Heart left ventricle (tissue), 13 donors: ENCODE data around the gene GMPPA.
A peak's percentile ranks its signal among the peaks of the same experiment; 100 is the strongest.

Source experiments
- CTCF ChIP-seq, 12 donors: fragments of 200-600 bp; sonication (generic) in 4 of 12; IDR thresholded peaks; one replicate each; pipeline versions ENCODE4 v1.5.0 to v1.8.0; 2018 to 2022; ENCODE audit warnings: antibody characterized with exemption in 12 of 12, mild to moderate bottlenecking in 5 of 12
- POLR2A ChIP-seq, 2 donors: fragments of 450-650 bp; IDR thresholded peaks; one replicate each; pipeline ENCODE4 v1.6.1; 2017; ENCODE audit warnings: antibody characterized with exemption in 2 of 2, mild to moderate bottlenecking in 2 of 2, moderate library complexity in 2 of 2
- donor health status: ischemic (EF 13 %, LVEDD 7.1; RV severe dilation, severe dysfunction).
- donor health status: DM: no; HTN: yes; CAD: no.
- donor health status: DM: no; HTN: no; CAD: no.
- donor health status: ischemic (EF 25% LVEDD 6.9; RV normal size, moderate dysfunction).
- donor health status: ischemic (EF 25% LVEDD 5.7; RV mildly dilated, moderate dysfunction).
- donor health status: ischemic (EF 35%, LVEDD 5.7; RV mildly dilated, moderate dysfunction).
- donor health status: nonischemic (EF 11% LVEDD 7.7; RV severe dilation, severe dysfunction).
- donor health status: DM: yes; HTN: yes; CAD: no.
- donor health status: PGD.
- donor health status: ischemic (EF 29% LVEDD 5.4; RV normal size, mild dysfunction).
- donor health status: nonischemic (EF 23%, LVEDD 6.1; RV moderate dilation, normal function).

DNA sequence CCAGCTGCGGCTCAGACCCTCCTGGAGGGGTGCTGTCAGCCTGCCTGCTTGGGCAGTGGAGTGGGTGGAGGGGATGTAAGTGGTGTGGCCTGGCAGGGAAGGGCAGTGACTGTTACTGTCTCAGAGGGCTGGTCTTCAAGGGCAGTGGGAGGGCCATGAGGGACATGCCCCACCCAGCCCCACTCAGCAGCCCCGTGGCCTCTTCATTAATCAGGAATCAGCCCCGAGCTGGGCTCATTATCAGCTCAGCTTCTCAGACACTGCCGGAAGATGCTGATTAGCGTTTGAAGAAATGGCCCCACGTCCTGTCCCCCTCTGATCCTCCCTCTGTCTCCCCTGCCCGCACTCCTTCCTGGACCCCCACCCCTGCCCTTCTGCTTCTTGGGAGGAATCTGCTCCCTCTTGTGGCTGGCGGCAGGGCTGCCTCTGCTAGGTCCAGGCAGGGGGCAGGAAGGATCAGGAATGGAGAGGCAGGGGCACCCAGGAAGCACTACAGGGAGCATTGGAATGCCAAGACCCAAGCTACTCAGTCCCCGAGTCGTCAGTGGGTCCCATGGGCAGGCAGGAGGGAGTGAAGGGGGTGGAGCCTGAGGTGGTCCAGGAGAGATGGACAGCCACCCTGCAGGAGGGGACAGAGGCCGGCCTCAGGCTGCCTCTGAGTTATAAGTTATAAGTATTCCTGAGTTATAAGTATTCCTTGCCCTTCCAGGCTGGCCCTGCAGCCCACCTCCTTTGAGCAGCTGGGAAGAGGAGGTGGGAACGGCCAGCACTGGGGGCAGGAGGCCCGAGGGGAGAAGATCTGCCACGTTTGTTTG, 22.6 kb downstream of the GMPPA start:
- TF ChIP-seq CTCF (IDR thresholded peaks at IDR 0.05) (peak; percentile 25 to 69 (median 56)), POLR2A (IDR thresholded peaks at IDR 0.05) (no peak)
